Fibroblast of skin of left biceps (primary cell): Measurements from ENCODE around the gene DDI1.

Experiments used
- DNase-seq, 2 experiments: peaks; one replicate each; pipeline ENCODE4 v3.0.0-alpha.2; 2013; ENCODE audit warnings: low read depth in 2 of 2

The DDI1 gene

DNA sequence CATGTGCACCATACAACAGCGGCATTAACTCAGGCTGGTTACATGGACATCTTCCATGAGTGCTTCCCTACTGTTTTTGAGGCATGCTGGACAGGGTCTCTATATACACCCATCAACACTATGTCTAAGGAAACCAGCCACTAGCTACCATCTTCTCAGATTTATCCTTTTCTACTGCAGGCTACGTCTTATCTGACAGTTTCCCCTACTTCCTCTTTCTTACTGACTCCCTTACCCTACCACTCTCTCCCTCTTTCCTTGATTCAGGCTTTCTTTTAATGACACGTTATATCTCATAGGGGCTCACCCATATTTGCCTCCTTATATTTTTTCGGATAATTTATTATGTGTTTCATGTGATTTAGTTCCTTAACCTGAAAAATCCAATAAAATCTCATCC is 41.8 kb downstream of the DDI1 start:
- DNase-seq = no peak

DNA sequence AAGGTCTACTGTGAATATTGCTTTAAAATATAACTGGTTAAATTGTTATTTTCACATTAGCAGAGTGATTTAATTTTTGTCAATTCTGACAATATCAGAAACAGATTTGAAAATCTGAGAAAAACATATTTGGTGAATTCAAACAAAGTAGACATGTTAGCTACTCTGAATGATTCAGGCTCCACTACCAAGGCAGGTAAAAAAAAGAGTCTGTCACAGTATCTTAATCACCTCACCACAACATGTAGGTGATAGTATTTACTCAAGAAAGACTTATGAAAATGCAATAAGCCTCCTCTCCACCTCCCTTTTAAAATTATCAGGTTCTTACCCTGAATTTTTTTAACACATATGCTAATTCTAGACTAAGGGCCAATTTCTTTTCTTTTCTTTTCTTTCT is 42.6 kb downstream of the DDI1 start:
- DNase-seq = no peak

DNA sequence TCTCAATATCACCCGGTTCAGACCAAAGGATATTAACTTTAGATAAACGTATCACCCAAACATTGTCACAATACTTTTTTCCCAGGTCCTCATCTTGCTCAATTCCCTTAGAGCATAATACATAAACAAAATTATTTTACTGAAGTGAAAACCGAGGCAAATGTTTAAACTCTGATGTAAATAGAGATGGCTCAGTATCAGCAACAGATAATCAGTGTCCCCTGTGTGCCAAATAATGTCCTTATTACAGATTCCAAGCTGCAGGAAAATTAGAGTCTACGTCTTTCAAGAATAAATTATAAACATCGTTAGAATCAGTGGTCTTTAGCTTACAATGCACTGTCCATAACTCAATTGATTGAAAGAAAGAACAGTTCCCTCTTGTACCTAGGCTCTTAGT is 50.2 kb downstream of the DDI1 start:
- DNase-seq = no peak
